SIG-M5 treated with dmso at 0.1 percent for 504 hours (cell line): ENCODE measurements around the gene NDUFA1.
A peak's percentile ranks its signal among the peaks of the same experiment; 100 is the strongest.
"Not testable (repeated sequence)": the region's sequence is repeated elsewhere in the genome, so short reads cannot be mapped to it uniquely, and the experiment has no call there.

Experiments used
- DNase-seq: peaks from one replicate; lab custom pipeline; 2025; ENCODE audit not compliant: unreplicated experiment; lab: John Stamatoyannopoulos, UW

NDUFA1 gene

DNA sequence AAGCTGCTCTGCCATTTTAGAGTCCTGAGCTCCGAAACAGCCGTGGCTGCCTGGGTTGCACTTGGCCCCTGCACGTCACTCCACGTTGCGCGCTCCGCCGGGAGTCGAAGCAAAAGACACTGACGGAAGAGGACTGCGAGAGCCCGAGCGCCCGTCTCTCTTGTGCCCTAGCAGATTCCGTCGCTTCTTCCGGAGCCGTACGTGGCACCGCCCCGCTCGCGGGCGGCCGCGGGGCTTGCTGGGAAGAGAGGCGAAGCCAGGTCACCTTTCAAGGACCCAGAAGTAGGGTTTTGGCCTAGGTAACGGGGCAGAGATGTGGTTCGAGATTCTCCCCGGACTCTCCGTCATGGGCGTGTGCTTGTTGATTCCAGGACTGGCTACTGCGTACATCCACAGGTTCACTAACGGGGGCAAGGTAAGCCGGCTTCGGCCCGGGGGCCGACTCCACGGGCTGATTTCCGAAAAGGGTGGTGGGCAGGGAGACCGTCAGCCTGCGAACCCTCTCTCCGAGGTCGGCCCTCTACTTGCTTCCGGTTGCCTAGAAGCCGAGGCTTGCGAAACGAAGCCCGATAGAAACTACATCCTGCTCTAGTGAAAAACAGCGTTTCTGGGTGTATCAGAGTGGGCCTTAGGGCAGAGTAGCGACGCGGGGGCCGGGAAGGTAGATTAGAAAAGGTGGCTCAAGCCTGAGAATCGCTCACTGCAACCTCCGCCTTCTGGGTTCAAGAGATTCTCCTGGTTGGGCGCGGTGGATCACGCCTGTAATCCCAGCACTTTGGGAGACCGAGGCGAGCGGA is at the start of gene NDUFA1, which contains the start of gene RNF113A:
Gene NDUFA1 (plus strand): TSS at position 234 of the 797 bp plus-strand sequence. CDS start 80 bp downstream, at position 314.
Gene RNF113A (minus strand): TSS at position 135 of the 797 bp plus-strand sequence. CDS start 120 bp downstream, at position 15.
- DNase-seq: peak; percentile 94

DNA sequence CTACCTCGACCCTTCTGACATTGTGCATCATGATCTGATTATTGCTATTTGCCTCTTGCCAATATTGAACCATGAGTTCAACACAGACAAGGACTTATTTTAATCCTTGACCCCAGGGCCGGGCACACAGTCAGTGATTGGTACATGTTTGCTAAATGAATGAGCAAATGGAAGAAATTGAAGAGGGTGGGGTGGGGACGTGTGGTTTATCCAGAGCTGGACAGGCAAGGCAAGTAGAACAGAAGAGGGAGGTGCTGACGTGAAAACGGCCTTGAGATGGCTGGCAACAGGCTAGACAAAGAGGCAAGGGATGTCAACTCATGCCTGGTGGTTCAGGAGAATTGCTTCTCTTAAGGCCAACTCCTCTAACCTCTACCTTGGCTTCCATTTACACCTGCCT is 47.4 kb upstream of the NDUFA1 start:
- not testable (repeated sequence) for DNase-seq

DNA sequence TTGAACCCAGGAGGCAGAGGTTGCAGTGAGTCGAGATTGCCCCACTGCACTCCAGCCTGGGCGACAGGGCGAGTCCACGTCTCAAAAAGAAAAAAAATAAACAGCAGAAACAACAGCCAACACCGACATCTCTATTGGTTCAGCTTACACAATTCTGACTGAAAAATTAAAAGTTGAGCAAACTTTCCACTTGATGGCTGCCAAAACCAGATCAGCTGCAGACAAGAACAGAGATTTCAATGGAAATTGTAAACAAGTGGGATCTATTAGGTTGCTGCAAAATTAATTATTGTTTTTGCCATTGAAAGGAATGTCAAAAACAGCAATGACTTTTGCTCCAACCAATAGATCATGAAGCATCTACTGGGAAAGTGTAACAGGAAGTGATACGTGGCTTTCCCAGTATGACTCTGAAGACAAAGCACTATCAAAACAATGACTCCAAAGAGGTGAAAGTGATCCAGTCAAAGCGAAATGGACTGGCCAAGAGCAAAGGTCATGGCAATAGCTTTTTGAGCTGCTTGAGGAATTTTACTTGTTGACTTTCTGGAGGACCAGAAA is 45.2 kb upstream of the NDUFA1 start:
- DNase-seq: no peak

DNA sequence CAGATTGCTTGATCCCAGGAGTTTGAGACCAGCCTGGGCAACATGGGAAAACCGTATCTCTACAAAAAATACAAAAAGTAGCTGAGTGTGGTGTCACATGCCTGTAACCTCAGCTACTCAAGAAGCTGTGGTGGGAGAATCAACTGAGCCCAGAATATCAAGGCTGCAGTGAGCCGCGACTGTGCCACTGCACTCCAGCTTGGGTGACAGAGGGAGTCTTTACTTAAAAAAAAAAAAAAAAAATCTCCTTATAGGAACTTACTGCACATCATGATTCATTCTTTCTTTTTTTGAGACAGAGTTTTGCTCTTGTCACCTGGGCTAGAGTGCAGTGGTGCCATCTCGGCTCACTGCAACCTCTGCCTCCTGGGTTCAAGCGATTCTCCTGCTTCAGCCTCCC is 43.2 kb upstream of the NDUFA1 start:
- no peak for DNase-seq

DNA sequence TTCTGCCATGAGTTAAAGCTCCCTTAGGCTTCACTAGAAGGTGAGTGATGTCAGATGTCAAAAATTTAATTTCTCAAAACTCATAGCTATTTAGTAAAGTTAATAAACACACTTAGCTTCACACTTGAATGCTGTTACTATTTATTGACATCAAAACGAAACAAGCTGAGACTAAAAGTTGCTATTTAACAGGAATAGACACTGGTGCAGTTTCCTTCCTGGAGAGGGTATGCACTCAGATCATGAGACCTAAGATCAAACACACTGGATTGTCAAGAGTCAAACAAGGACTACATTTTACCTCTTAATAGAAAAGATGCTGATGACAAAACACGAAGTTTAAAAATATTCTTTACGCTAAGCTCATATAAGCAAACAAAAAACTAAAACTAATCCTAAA is 37.7 kb upstream of the NDUFA1 start:
- DNase-seq: no peak

DNA sequence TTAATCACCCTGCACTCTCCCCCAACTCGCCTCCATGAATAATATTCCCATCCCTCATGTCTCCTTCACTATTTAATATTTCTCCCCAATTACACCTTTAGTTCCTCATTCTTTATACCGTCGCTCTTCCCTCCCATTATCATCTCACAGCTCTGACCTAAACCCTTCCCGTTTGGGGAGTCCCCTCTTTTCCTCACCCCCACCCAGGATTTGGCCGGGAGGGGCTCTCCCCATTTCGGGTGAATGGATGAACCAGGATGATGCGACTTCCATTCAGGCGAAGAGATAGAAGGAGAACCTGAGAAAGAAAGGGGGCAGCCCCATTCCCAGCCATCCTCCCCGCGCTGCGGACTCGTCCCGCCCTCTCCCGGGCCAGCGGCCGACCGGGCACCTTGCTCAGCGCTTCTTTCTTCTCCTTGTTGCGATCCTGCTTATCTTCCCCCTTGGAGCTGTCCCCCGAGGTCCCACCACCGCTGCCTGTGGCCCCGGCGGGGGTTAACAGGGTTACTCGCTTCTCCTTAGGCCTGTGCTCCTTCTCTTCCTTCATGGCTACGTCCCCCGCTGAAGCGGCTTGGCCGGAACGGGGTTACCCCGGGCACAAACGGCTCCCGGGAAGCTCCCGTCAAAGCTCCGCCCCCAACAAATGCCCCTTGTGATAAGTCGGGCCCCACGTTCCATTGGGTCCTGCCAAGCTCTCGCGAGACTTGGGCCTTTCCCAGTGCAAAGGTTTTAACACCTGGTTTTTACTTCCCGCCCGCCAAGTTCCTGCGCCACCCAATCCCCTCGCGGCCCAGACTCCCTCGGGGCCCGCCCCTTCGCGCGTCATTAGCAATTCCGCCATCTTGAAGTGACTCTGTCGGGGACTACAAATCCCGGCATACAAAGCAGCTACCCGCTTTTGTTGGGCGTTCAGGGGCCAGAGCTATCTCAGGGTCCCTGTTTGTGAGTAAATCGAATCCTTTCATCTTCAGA is 19.0 kb upstream of the NDUFA1 start, which contains the start of gene UPF3B:
Gene UPF3B (minus strand): TSS at position 582 of the 972 bp plus-strand sequence. CDS start 35 bp downstream, at position 547.
- DNase-seq: peak; percentile 95

DNA sequence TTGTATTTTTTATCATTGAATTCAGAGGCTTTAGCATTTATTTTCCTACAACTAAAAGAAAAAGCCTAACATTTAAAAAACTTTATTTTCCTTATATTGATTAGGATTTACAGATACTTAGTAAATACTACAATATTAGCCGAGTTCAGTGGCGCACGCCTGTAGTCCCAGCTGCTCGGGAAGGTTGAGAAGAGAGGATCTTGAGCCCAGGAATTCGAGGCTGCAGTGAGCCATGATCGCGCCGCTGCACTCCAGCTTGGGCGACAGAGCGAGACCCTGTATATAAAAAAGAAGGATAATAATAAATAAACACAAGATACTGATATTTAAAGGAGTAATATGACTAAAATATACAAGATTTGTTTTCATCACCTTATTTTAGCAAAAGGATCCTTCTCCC is 18.2 kb upstream of the NDUFA1 start:
- DNase-seq: no peak

DNA sequence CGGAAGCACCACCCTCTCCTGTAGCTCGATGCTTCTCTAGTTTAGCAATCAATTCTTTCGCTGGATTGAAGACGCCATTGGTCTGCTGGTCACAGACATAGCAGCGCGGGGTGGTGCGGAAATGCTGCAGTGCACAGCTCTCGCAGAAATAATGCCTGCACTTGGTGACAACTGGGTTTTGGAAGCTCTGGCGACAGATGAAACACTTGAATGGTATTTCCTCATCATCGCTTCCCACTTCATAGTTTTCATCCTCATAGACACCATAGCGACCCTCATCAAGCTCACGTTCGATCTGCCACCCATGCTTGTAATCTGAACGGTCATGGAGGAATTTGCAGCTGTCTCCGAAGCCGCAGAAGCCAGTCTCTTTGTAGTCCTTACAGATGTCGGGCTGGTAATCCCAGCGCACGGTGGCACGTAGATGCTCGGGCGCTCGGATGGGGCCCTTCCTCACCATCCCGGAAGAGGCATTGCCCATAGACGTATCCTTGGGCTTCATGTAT is 953 bp upstream of the NDUFA1 start:
- peak; percentile 61 for DNase-seq

DNA sequence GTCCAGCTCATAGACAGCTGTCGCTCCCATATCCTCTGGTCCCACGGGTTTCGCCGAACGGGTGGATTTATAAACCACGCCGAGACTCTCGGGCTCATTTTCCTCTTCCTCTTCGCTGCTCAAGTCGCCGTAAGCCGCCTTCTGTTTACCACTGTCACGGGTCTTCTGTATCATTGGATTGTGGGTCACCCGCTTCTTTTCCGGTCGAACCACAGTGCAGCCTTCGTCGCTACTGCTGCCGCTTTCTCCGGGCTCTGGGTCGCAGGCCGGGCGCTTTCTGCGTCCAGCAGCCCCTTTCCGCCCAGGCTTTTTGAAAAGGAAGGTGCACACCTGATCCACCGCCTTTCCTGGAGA is 410 bp upstream of the NDUFA1 start:
- no peak for DNase-seq

DNA sequence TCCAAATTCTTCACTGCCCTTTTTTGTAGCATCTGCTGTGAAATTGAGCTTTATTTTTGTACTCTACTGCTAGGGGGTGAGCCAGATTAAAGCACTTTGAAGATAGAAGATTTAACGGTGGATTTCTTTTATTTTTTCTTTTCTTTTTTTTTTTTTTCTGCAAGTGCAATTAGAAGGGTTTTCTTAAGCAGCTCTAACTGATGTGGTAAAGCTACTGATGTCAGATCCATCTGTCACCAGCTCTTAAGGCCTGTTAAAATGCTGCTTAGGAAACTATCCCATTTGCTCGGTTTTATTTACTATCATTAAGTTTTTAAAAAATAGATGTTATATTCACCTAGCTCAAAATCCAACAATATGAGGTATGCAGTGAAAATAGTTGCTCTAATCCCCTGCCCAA is 7.1 kb downstream of the NDUFA1 start:
- no peak for DNase-seq

DNA sequence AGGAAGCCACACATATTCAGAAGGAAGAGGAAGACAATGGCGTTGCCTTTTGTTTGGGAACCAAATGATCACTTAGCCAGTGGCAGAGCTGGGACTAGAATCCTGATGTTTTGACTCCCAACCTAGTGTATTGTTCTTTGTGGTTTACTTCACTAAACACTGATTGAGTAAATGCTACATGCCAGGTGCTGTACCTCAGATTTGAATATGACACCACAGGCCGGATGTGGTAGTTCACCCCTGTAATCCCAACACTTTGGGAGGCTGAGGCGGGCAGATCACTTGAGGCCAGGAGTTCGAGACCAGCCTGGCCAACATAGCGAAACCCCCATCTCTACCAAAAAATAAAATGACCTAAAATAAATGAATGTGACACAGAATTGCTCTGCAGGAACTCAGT is 8.4 kb downstream of the NDUFA1 start:
- no peak for DNase-seq

DNA sequence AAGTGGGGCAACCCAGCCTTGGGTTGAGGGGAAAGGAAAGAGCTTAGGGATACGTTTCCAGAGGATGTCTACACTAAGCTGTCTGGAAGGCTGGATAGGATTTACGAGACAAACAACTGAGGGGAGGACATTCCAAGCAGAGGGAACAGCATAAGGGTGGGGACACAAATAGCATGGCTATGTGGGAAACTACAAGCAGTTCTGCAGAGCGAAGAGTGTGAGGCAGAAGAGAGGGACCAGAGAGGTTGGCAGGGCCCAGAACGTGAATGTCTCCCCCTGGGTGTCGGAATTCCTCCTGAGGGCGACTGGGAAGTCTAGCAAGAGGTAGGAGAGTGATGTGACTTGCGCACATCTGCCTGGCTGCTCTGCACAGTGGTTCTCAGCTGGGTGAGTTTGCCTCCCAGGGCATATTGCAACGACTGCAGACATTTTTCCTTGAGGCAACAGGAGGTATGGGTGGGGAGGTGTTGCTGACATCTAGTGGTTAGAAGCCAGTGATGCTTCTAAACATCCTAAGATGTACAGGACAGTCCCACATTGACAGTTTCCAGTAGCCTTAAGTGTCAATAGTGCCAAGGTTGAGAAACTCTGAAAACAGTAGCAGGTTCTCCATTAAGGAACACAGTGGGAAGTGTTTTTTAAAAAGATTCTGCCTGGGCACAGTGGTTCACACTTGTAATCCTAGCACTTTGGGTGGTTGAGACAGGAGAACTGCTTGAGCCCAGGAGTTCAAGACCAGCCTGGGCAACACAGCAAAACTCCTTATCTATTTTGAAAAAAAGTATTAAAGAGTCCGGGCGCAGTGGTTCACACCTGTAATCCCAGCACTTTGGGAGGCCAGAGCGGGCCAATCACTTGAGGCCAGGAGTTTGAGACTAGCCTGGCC is 9.2 kb downstream of the NDUFA1 start:
- DNase-seq: peak; percentile 69

DNA sequence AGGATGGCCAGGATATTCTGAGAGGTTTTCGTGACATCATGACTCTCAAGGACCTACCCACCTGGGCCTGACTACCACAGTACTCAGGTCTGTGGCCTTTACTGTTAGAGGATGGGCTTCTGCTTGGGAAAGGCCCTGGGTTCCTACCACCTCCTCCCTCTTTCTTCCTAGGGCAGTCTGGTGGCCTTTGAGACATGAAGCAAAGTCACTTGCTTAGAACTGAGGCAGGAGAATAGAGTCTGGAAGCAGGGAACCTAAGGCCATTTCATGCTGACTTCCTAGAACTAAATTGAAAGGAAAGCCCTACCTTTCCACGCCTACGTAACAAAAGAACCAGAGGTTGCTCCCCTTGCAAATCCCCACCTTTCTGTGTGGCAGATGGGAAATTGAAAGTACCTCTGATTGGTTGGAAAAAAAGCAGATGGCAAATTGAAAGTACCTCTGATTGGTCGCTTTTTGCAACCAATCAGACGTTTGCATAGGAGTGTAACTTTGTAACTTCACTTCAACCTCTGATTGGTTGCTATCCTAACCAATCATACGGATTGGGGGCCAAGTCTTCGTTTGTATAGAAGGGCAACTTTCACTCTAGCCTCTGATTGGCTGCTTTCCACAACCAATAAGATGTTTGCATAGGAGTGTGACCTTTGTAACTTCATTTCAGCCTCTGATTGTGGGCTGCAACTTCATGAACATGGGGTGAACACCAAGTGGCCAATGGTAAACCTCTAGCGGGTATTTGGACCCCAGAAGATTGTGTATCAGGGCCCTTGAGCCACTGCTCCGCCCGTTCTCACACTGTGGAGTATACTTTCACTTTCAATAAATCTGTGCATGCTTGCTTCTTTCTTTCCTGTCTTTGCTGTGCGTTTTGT is 14.2 kb downstream of the NDUFA1 start:
- DNase-seq: no peak

DNA sequence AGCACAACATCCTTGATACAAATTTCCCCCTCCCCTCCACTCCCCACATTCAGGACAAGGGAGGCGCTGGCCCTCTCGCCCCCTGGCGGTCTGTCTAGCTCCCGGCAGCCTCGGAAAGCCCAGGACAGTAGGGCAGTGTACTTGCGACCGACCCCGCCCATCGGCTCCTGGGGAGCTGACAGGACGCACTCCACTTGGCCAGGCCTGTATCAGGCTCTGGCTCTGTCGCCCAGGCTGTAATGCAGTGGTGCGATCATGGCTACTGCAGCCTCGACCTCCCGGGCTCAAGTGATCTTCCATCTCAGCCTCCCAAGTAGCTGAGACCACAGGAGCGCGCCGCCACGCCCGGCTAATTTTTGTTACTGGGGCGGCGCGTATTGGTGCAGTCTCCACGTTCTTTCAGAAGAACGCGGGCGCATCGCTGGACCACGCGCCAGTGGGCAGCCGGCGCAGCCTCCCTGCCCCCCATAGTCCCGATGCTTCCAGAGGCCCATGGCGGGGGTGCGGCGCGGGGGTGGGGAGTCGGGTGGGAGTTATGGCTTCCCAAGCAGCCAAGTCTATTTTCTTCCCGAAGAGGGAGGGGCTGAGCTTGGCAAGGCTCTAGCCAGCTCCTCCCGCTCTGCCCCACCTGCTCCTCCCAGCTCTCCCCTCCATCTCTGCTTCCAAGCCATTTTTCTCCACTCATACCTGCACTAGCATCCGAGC is 16.2 kb downstream of the NDUFA1 start:
- peak; percentile 60 for DNase-seq

DNA sequence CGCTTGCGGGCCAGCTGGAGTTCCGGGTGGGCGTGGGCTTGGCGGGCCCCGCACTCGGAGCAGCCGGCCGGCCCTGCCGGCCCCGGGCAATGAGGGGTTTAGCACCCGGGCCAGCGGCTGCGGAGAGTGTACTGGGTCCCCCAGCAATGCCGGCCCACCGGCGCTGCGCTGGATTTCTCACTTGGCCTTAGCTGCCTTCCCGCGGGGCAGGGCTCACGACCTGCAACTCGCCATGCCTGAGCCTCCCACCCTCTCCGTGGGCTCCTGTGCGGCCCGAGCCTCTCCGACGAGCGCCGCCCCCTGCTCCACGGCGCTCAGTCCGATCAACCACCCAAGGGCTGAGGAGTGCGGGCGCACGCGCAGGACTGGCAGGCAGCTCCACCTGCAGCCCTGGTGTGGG is 19.0 kb downstream of the NDUFA1 start:
- DNase-seq: not testable (repeated sequence)

DNA sequence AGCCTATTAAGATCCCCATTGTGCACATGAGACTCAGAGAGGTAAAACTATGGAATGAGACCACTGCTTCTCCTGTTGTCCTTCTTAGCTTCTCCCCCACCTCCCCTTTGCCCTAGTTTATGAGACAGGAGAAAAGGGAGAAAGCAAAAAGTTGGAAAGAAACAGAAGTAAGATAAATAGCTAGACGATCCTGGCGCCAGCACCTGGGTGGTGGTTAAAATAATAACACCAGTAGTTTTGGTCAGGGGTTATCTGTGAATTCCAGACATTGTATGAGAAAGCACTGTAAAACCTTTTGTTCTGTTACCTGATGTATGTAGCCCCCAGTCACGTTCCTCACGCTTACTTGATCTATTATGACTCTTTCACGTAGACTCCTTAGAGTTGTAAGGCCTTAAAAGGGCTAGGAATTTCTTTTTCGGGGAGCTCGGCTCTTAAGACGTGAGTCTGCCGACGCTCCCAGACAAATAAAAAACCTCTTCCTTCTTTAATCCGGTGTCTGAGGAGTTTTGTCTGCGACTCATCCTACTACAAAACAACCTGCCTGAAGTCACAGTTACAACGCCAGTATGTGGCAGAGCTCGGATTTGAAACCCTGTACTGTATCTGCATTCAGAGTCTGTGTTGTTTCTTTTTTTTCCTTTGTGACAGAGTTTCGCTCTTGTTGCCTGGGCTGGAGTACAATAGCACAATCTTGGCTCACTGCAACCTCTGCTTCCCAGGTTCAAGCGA is 20.5 kb downstream of the NDUFA1 start:
- DNase-seq: not testable (repeated sequence)

DNA sequence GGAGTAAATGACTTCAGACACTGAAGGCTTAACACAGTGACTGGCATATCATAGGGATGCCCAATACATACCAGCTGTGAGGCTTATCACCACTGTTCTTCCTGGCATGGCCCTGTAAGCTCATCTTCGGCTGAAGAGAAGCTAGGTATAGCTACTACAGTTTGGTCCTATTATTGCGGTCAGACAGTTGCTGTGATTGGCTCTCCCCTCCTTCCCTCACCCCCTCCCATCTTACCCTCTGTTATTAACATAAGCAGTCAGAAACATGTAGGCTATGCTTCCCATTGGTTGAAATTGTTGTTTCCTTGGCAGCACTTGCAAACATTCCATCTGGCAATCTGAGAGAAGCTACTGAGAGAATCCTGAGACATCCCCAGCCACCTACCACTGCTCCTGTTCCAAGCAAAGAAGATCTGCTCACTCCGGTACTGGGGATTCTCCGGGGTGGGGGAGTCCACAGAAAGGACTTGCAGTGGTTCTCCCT is 24.3 kb downstream of the NDUFA1 start, which contains the start of gene AKAP14:
Gene AKAP14 (plus strand): TSS at position 51 of the 484 bp plus-strand sequence. CDS start 7,331 bp downstream, outside the sequence.
- no peak for DNase-seq

DNA sequence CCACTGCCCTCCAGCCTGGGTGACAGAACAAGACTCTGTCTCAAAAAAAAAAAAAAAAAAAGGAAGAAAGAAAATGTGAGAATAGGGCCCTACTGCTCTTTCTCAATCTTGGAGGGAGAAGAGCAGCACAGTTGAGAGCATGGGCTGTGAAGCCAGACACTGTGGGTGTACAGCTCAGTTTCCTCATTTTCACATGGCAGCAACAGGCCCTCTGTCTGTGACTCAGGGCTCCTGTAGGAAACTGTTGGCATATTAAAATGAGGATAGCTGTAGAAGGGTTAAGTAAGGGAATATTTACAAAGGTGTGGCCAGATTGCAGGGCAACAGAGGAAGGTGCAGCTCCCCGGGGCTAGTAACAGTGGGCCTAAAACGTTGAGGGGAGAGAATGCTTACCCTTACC is 27.5 kb downstream of the NDUFA1 start:
- peak; percentile 55 for DNase-seq
